HEK293 (cell line): ENCODE measurements around the gene HIPK2.

Source experiments
- CTCF ChIA-PET: fragments of 350-600 bp; formaldehyde crosslinking; extraction: SDS; loops from one replicate; lab custom pipeline; 2021; ENCODE audit warnings: antibody characterized with exemption; lab: Yijun Ruan, JAX
- POLR2A ChIA-PET: fragments of 300-600 bp; formaldehyde crosslinking; extraction: SDS; loops from one replicate; lab custom pipeline; 2020; ENCODE audit warnings: antibody characterized with exemption, inconsistent platforms; lab: Yijun Ruan, JAX
- H3K27ac ChIP-seq: fragments of 200-500 bp; sonication (Bioruptor generic); 2 replicates; pipeline ENCODE4 v1.5.1; 2014; ENCODE audit warnings: low read depth, low read length, control low read depth, inconsistent platforms; ENCODE audit errors: extremely low read depth
- H3K36me3 ChIP-seq, 2 experiments: fragments of 200-500 bp in 1 of 2; sonication (Bioruptor generic) in 1 of 2; 1 replicate in 1 of 2; 2 replicates in 1 of 2; pipeline ENCODE4 v1.5.1; 2014 to 2017; ENCODE audit warnings: inconsistent platforms in 2 of 2, low read length in 2 of 2; ENCODE audit not compliant: control insufficient read depth in 2 of 2, insufficient read depth in 1 of 2
- H3K4me1 ChIP-seq: fragments of 200-500 bp; sonication (Bioruptor generic); 2 replicates; pipeline ENCODE4 v1.5.1; 2014; ENCODE audit warnings: mild to moderate bottlenecking, low read length, inconsistent platforms; ENCODE audit not compliant: control insufficient read depth, insufficient read depth
- H3K4me3 ChIP-seq: 2 replicates; pipeline ENCODE4 v1.5.1; 2011; ENCODE audit warnings: low read depth, mild to moderate bottlenecking, control low read depth, low read length, moderate library complexity
- H3K9me3 ChIP-seq: fragments of 200-500 bp; sonication (Bioruptor generic); 2 replicates; pipeline ENCODE4 v1.5.1; 2014; ENCODE audit warnings: low read depth, low read length, inconsistent platforms; ENCODE audit not compliant: control insufficient read depth, insufficient read depth
- GLIS1 ChIP-seq: fragments of 450-650 bp; formaldehyde crosslinking; IDR thresholded peaks from 2 replicates; pipeline ENCODE4 v1.5.1; 2016; ENCODE audit warnings: missing biosample characterization, missing genetic modification characterization
- INSM2 ChIP-seq: fragments of 450-650 bp; formaldehyde crosslinking; IDR thresholded peaks from 2 replicates; pipeline ENCODE4 v1.5.1; 2016; ENCODE audit warnings: missing biosample characterization, missing genetic modification characterization
- KLF9 ChIP-seq: fragments of 450-650 bp; formaldehyde crosslinking; IDR thresholded peaks from 2 replicates; pipeline ENCODE4 v1.5.1; 2016; ENCODE audit warnings: missing biosample characterization, missing genetic modification characterization, low read depth
- REPIN1 ChIP-seq: fragments of 450-650 bp; formaldehyde crosslinking; IDR thresholded peaks from 2 replicates; pipeline ENCODE4 v1.5.1; 2017; ENCODE audit warnings: missing biosample characterization, missing genetic modification characterization, low read depth
- TSHZ1 ChIP-seq: fragments of 450-650 bp; formaldehyde crosslinking; IDR thresholded peaks from 2 replicates; pipeline ENCODE4 v1.5.1; 2016; ENCODE audit warnings: missing biosample characterization, missing genetic modification characterization, borderline replicate concordance
- YY1 ChIP-seq: fragments of 450-650 bp; formaldehyde crosslinking; IDR thresholded peaks from 2 replicates; pipeline ENCODE4 v1.5.1; 2018; ENCODE audit warnings: missing biosample characterization, missing genetic modification characterization
- ZBTB6 ChIP-seq: fragments of 450-650 bp; formaldehyde crosslinking; IDR thresholded peaks from 2 replicates; pipeline ENCODE4 v1.5.1; 2017; ENCODE audit warnings: missing biosample characterization, missing genetic modification characterization
- ZFHX2 ChIP-seq: fragments of 450-650 bp; formaldehyde crosslinking; conservative IDR thresholded peaks from 2 replicates; pipeline ENCODE4 v1.5.1; 2016; ENCODE audit warnings: missing biosample characterization, missing genetic modification characterization
- ZIC2 ChIP-seq: fragments of 450-650 bp; formaldehyde crosslinking; IDR thresholded peaks from 2 replicates; pipeline ENCODE4 v1.5.1; 2016; ENCODE audit warnings: missing biosample characterization, missing genetic modification characterization
- ZNF121 ChIP-seq: fragments of 450-650 bp; formaldehyde crosslinking; IDR thresholded peaks from 2 replicates; pipeline ENCODE4 v1.5.1; 2016; ENCODE audit warnings: missing biosample characterization, missing genetic modification characterization
- ZNF155 ChIP-seq: fragments of 450-650 bp; formaldehyde crosslinking; IDR thresholded peaks from 2 replicates; pipeline ENCODE4 v1.5.1; 2016; ENCODE audit warnings: missing biosample characterization, missing genetic modification characterization
- ZNF19 ChIP-seq: fragments of 450-650 bp; formaldehyde crosslinking; IDR thresholded peaks from 2 replicates; pipeline ENCODE4; 2016; ENCODE audit warnings: missing biosample characterization, missing genetic modification characterization, low read depth
- ZNF202 ChIP-seq: fragments of 450-650 bp; formaldehyde crosslinking; IDR thresholded peaks from 2 replicates; pipeline ENCODE4 v1.5.1; 2016; ENCODE audit warnings: missing biosample characterization, missing genetic modification characterization, borderline replicate concordance
- ZNF223 ChIP-seq: fragments of 450-650 bp; formaldehyde crosslinking; IDR thresholded peaks from 2 replicates; pipeline ENCODE4 v1.5.1; 2016; ENCODE audit warnings: missing biosample characterization, missing genetic modification characterization
- ZNF423 ChIP-seq: fragments of 450-650 bp; formaldehyde crosslinking; IDR thresholded peaks from 2 replicates; pipeline ENCODE4 v1.5.1; 2016; ENCODE audit warnings: missing biosample characterization, missing genetic modification characterization
- ZNF548 ChIP-seq: fragments of 450-650 bp; formaldehyde crosslinking; IDR thresholded peaks from 2 replicates; pipeline ENCODE4 v1.5.1; 2016; ENCODE audit warnings: missing biosample characterization, missing genetic modification characterization
- ZNF621 ChIP-seq: fragments of 450-650 bp; formaldehyde crosslinking; IDR thresholded peaks from 2 replicates; pipeline ENCODE4 v1.5.1; 2017; ENCODE audit warnings: missing biosample characterization, missing genetic modification characterization
- ZNF658 ChIP-seq: fragments of 450-650 bp; formaldehyde crosslinking; IDR thresholded peaks from 2 replicates; pipeline ENCODE4; 2016; ENCODE audit warnings: missing biosample characterization, missing genetic modification characterization
- ZNF785 ChIP-seq: fragments of 450-650 bp; formaldehyde crosslinking; IDR thresholded peaks from 2 replicates; pipeline ENCODE4 v1.5.1; 2016; ENCODE audit warnings: missing biosample characterization, missing genetic modification characterization
- ZSCAN4 ChIP-seq: fragments of 450-650 bp; formaldehyde crosslinking; IDR thresholded peaks from 2 replicates; pipeline ENCODE4 v1.5.1; 2017; ENCODE audit warnings: missing biosample characterization, missing genetic modification characterization

HIPK2 gene

GRCh38 chr7:139821349-139822105 lies 43.7 kb upstream of the HIPK2 start (continued):
- TF ChIP-seq ZNF19 (tag by site-specific recombination), result no peak
- no peak for TF ChIP-seq ZNF121 (tag by site-specific recombination)

GRCh38 chr7:139820089-139820488 lies 42.3 kb upstream of the HIPK2 start:
- no peaks in the 10 kb centered on the region for H3K36me3 ChIP-seq

More at GRCh38 chr7:139820089-139820488, 42.3 kb upstream of the HIPK2 start:
- Histone ChIP-seq H3K27ac (no peak overlapping the region), H3K9me3 (no peaks in the 10 kb centered on the region), H3K4me1 (no peaks in the 10 kb centered on the region), H3K4me3 (no peak overlapping the region)
- no peak for TF ChIP-seq ZNF19 (tag by site-specific recombination)
- TF ChIP-seq ZNF658 (tag by site-specific recombination), result no peak
- no peak for TF ChIP-seq GLIS1
- no peak for TF ChIP-seq ZNF223 (tag by site-specific recombination)
- no peak for TF ChIP-seq ZNF548 (tag by site-specific recombination)
- TF ChIP-seq ZNF423 (tag by site-specific recombination), result no peak
- no peak for TF ChIP-seq TSHZ1 (tag by site-specific recombination)
- TF ChIP-seq REPIN1 (tag by site-specific recombination), result no peak
- no peak for TF ChIP-seq ZFHX2 (tag by site-specific recombination)
- TF ChIP-seq ZNF621, result no peak
- no peak for TF ChIP-seq ZSCAN4 (tag by site-specific recombination)
- no peak for TF ChIP-seq ZBTB6
- no peak for TF ChIP-seq INSM2 (tag by site-specific recombination)
- TF ChIP-seq YY1 (tag by site-specific recombination), result no peak
- no peak for TF ChIP-seq ZNF202 (tag by site-specific recombination)
- TF ChIP-seq ZNF155 (tag by site-specific recombination), result no peak
- TF ChIP-seq KLF9 (tag by site-specific recombination), result no peak
- TF ChIP-seq ZIC2 (tag by site-specific recombination), result no peak
- no peak for TF ChIP-seq ZNF785 (tag by site-specific recombination)
- POLR2A ChIA-PET, result no interaction called here
- CTCF ChIA-PET, result no interaction called here
